Left ventricle myocardium inferior (tissue), 1 donor: ENCODE measurements around the gene ETAA1. TPM values are rescaled to one million over a fixed set of nuclear protein-coding genes. Genes with fewer than 3 reads are reported as not detected.

Experiments used
- DNase-seq: peaks from one replicate; pipeline ENCODE4 v3.0.0-alpha.2; 2020
- H3K27ac ChIP-seq: fragments of 200-600 bp; replicated peaks from 2 replicates; pipeline ENCODE4 v1.8.0; 2021
- H3K27me3 ChIP-seq: fragments of 200-600 bp; 2 replicates; pipeline ENCODE4 v1.8.0; 2021; ENCODE audit warnings: low read depth
- H3K36me3 ChIP-seq: fragments of 200-600 bp; 2 replicates; pipeline ENCODE4 v1.8.0; 2021
- H3K4me1 ChIP-seq: fragments of 200-600 bp; 2 replicates; pipeline ENCODE4 v1.8.0; 2021
- H3K4me3 ChIP-seq: fragments of 200-600 bp; 2 replicates; pipeline ENCODE4 v1.8.0; 2021; ENCODE audit warnings: mild to moderate bottlenecking, moderate library complexity
- H3K9me3 ChIP-seq: fragments of 200-600 bp; replicated peaks from 2 replicates; pipeline ENCODE4 v1.8.0; 2021
- CTCF ChIP-seq: fragments of 200-600 bp; IDR thresholded peaks from 2 replicates; pipeline ENCODE4 v1.8.0; 2021; ENCODE audit warnings: antibody characterized with exemption, mild to moderate bottlenecking, borderline replicate concordance
- intact Hi-C: fragments of 100-400 bp; cut with micrococcal nuclease; formaldehyde crosslinking; loops from one replicate; pipeline ENCODE4 v1.11.0; 2022
- long read RNA-seq: library from polyadenylated mRNA; unstranded; transcript quantifications from one replicate; pipeline ENCODE4 v2.0.0, GENCODE V29; 2021
- total RNA-seq: library from RNA; stranded (reverse); fragmentation: NEBNext Ultra II Directional; extraction: Animal tissue kit (Norgen Biotek cat#: 25700); gene quantifications from one replicate; pipeline ENCODE4 v1.2.1, GENCODE V29; 2021
- donor health status: DM: no; HTN: yes; CAD: no; lungs with severe emphysema.

ETAA1 gene
- 4.3 TPM for total RNA-seq
- long read RNA-seq, partial matches to known transcripts = 1 of 5 reads
- long read RNA-seq, other reads (novel, unspliced or antisense) = 0 of 5 reads

- TF ChIP-seq CTCF = no peak
- Histone ChIP-seq H3K9me3 (no peaks in the 10 kb centered on the region), H3K36me3 (peaks cover 3% of the 10 kb centered on the region), H3K4me3 (peak within 1 kb of the TSS; percentile 88), H3K4me1 (peaks cover 32% of the 10 kb centered on the region), H3K27ac (peak within 1 kb of the TSS; percentile 89), H3K27me3 (no peaks in the 10 kb centered on the region)
- intact Hi-C loops = no loop called here
- DNase-seq = peak; percentile 94
Measured at GRCh38 chr2:67397143-67397986, at the start of gene ETAA1. ETAA1 (plus strand) TSS chr2:67397333; CDS start chr2:67397449, 116 bp downstream.

GRCh38 chr2:67366832-67367412 lies 30.2 kb upstream of the ETAA1 start:
- intact Hi-C loops = no loop called here
- no peak overlapping the region for H3K4me3 ChIP-seq
- no peaks in the 10 kb centered on the region for H3K4me1 ChIP-seq
- H3K36me3 ChIP-seq = no peaks in the 10 kb centered on the region
- no peak for DNase-seq
- peaks cover 19% of the 10 kb centered on the region for H3K27me3 ChIP-seq
- H3K27ac ChIP-seq = no peak overlapping the region
- no peaks in the 10 kb centered on the region for H3K9me3 ChIP-seq
- TF ChIP-seq CTCF = no peak

- DNase-seq = no peak
- Histone ChIP-seq H3K4me1 (no peaks in the 10 kb centered on the region), H3K4me3 (peak overlapping the region; percentile 15), H3K36me3 (no peaks in the 10 kb centered on the region), H3K27me3 (no peaks in the 10 kb centered on the region), H3K9me3 (peaks cover 7% of the 10 kb centered on the region), H3K27ac (no peak overlapping the region)
- intact Hi-C loops = no loop called here
- no peak for TF ChIP-seq CTCF
Measured at GRCh38 chr2:67374481-67374880, 22.7 kb upstream of the ETAA1 start.

GRCh38 chr2:67374949-67375348 lies 22.2 kb upstream of the ETAA1 start:
- TF ChIP-seq CTCF = no peak
- no peak overlapping the region for H3K27ac ChIP-seq
- H3K4me3 ChIP-seq = no peak overlapping the region
- no peaks in the 10 kb centered on the region for H3K4me1 ChIP-seq
- H3K36me3 ChIP-seq = no peaks in the 10 kb centered on the region
- intact Hi-C loops = no loop called here
- H3K9me3 ChIP-seq = peaks cover 9% of the 10 kb centered on the region
- no peaks in the 10 kb centered on the region for H3K27me3 ChIP-seq
- DNase-seq = no peak

- no peak for TF ChIP-seq CTCF
- no peak overlapping the region for H3K4me3 ChIP-seq
Measured at GRCh38 chr2:67378555-67378954, 18.6 kb upstream of the ETAA1 start.

More at GRCh38 chr2:67378555-67378954, 18.6 kb upstream of the ETAA1 start:
- Histone ChIP-seq H3K27me3 (no peaks in the 10 kb centered on the region), H3K9me3 (peaks cover 9% of the 10 kb centered on the region), H3K36me3 (no peaks in the 10 kb centered on the region), H3K4me1 (no peaks in the 10 kb centered on the region), H3K27ac (no peak overlapping the region)
- intact Hi-C loops = no loop called here
- DNase-seq = no peak
